Lower lobe of right lung (tissue), 2 donors: ENCODE measurements around the gene PTPN14. TPM values are rescaled to one million over a fixed set of nuclear protein-coding genes. Genes with fewer than 3 reads are reported as not detected.

Source experiments
- ATAC-seq, 2 donors: fragments of 200-7000 bp; cut with Tn5 transposase; one replicate each; pipeline ENCODE4 v1.9.1; 2020 to 2022; ENCODE audit warnings: mild to moderate bottlenecking in 2 of 2, moderate library complexity in 2 of 2
- DNase-seq: peaks from one replicate; pipeline ENCODE4 v3.0.0-alpha.2; 2020
- H3K27ac ChIP-seq: fragments of 200-600 bp; one replicate; pipeline ENCODE4 v1.8.0; 2022
- H3K27me3 ChIP-seq: fragments of 200-600 bp; one replicate; pipeline ENCODE4 v1.8.0; 2022; ENCODE audit warnings: low read depth
- H3K36me3 ChIP-seq: fragments of 200-600 bp; one replicate; pipeline ENCODE4 v1.8.0; 2022; ENCODE audit warnings: mild to moderate bottlenecking
- H3K4me1 ChIP-seq: fragments of 200-600 bp; one replicate; pipeline ENCODE4 v1.8.0; 2022
- H3K4me3 ChIP-seq: fragments of 200-600 bp; one replicate; pipeline ENCODE4 v1.8.0; 2022; ENCODE audit warnings: mild to moderate bottlenecking
- H3K9me3 ChIP-seq: fragments of 200-600 bp; one replicate; pipeline ENCODE4 v1.8.0; 2022
- intact Hi-C: fragments of 100-400 bp; cut with DNase I; formaldehyde crosslinking; loops from one replicate; pipeline ENCODE4 v1.11.0; 2022
- total RNA-seq: library from RNA; stranded (reverse); fragmentation: NEBNext Ultra II Directional; extraction: Animal tissue kit (Norgen Biotek cat#: 25700); gene quantifications from one replicate; pipeline ENCODE4 v1.2.1, GENCODE V29; 2021
- TF ChIP-seq, protein P1 (sequence below): fragments of 200-600 bp; IDR thresholded peaks from one replicate; pipeline ENCODE4 v1.8.0; 2022; ENCODE audit warnings: antibody characterized with exemption, mild to moderate bottlenecking
- donor health status: DM: no; HTN: yes; CAD: no; lungs with severe emphysema.

Gene PTPN14
- total RNA-seq, 1 donor from 2014 or later: 34.1 TPM

- TF ChIP-seq, protein P1, sequence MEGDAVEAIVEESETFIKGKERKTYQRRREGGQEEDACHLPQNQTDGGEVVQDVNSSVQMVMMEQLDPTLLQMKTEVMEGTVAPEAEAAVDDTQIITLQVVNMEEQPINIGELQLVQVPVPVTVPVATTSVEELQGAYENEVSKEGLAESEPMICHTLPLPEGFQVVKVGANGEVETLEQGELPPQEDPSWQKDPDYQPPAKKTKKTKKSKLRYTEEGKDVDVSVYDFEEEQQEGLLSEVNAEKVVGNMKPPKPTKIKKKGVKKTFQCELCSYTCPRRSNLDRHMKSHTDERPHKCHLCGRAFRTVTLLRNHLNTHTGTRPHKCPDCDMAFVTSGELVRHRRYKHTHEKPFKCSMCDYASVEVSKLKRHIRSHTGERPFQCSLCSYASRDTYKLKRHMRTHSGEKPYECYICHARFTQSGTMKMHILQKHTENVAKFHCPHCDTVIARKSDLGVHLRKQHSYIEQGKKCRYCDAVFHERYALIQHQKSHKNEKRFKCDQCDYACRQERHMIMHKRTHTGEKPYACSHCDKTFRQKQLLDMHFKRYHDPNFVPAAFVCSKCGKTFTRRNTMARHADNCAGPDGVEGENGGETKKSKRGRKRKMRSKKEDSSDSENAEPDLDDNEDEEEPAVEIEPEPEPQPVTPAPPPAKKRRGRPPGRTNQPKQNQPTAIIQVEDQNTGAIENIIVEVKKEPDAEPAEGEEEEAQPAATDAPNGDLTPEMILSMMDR: no peak
- Histone ChIP-seq H3K9me3 (no peaks in the 10 kb centered on the region), H3K27me3 (no peaks in the 10 kb centered on the region), H3K4me1 (peaks cover 38% of the 10 kb centered on the region), H3K27ac (peak overlapping the region; percentile 99), H3K36me3 (no peaks in the 10 kb centered on the region), H3K4me3 (peak overlapping the region; percentile 83)
- peak; percentile 78 to 85 for ATAC-seq
- intact Hi-C loops: no loop called here
- DNase-seq: peak; percentile 78
Observed at GRCh38 chr1:214552174-214552608, 789 bp upstream of the PTPN14 start.

DNA sequence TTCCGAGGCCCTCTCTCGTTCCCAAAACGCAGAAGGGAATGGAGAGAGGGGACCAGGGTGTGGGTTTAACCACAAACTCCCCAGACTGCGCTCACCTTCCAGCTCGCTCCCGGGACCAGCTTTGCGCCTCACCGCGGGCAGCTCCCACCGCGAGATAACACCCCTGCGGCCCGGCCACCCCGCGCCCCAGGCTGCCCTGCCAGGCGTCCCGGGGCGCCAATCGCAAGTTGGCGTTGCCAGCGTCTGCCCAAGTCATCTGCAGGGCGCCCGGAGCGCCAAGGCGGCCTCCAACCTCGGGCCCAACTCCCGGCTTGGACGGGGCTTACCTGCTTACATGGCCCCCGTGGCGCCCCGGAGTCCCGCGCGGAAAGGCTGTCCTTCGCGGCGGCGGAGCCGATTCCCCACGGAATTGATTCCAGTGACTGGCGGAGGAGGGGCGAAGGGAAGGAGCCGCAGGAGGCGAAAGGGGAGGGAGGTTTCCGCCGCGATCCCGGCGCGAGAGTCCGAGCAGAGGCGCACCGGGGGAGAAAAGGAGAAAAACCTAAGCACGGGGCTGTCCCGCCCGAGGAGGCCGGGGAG lies 456 bp downstream of the PTPN14 start:
- H3K9me3 ChIP-seq: no peaks in the 10 kb centered on the region
- TF ChIP-seq, protein P1: no peak
- peak; percentile 59 for DNase-seq

GRCh38 chr1:214550013-214550856 lies 1.2 kb downstream of the PTPN14 start:
- H3K36me3 ChIP-seq: no peaks in the 10 kb centered on the region
- intact Hi-C loops: no loop called here
- peaks cover 40% of the 10 kb centered on the region for H3K4me1 ChIP-seq
- TF ChIP-seq, protein P1: no peak
- no peaks in the 10 kb centered on the region for H3K9me3 ChIP-seq
- H3K27ac ChIP-seq: peak overlapping the region; percentile 99
- no peak for DNase-seq
- ATAC-seq: no peak
- peak overlapping the region; percentile 83 for H3K4me3 ChIP-seq
- no peaks in the 10 kb centered on the region for H3K27me3 ChIP-seq

More for the DNA sequence above, 456 bp downstream of the PTPN14 start:
- no peaks in the 10 kb centered on the region for H3K36me3 ChIP-seq
- peak overlapping the region; percentile 99 for H3K27ac ChIP-seq
- intact Hi-C loops: no loop called here
- H3K4me1 ChIP-seq: peaks cover 40% of the 10 kb centered on the region
- peak; percentile 39 to 50 for ATAC-seq
- peak overlapping the region; percentile 83 for H3K4me3 ChIP-seq
- H3K27me3 ChIP-seq: no peaks in the 10 kb centered on the region

- intact Hi-C loops: no loop called here
- Histone ChIP-seq H3K4me3 (peak overlapping the region; percentile 83), H3K36me3 (no peaks in the 10 kb centered on the region), H3K27ac (no peak overlapping the region), H3K9me3 (no peaks in the 10 kb centered on the region), H3K4me1 (peaks cover 40% of the 10 kb centered on the region), H3K27me3 (no peaks in the 10 kb centered on the region)
- no peak for ATAC-seq
- TF ChIP-seq, protein P1: no peak
- no peak for DNase-seq
Observed at GRCh38 chr1:214549604-214550003, 1.8 kb downstream of the PTPN14 start.

- H3K9me3 ChIP-seq: no peaks in the 10 kb centered on the region
- peak; percentile 63 for DNase-seq
- peaks cover 40% of the 10 kb centered on the region for H3K4me1 ChIP-seq
- H3K36me3 ChIP-seq: no peaks in the 10 kb centered on the region
- intact Hi-C loops: no loop called here
- H3K27me3 ChIP-seq: no peaks in the 10 kb centered on the region
- peak in 1 of 2 donors; percentile 42 for ATAC-seq
- peak overlapping the region; percentile 83 for H3K4me3 ChIP-seq
- H3K27ac ChIP-seq: no peak overlapping the region
- TF ChIP-seq, protein P1: no peak
Observed at GRCh38 chr1:214548988-214549387, 2.4 kb downstream of the PTPN14 start.
